Gastroesophageal sphincter (tissue), 4 donors: ENCODE data around the gene SEPTIN10. TPM values are rescaled to one million over a fixed set of nuclear protein-coding genes. Genes with fewer than 3 reads are reported as not detected.

ENCODE experiments used
- ATAC-seq: fragments of 150-250 bp; one replicate; pipeline ENCODE4 v1.9.1; 2016; ENCODE audit warnings: mild to moderate bottlenecking, moderate library complexity
- H3K27ac ChIP-seq, 4 donors: fragments of 200-600 bp; sonication (generic) in 3 of 4; 1 replicate in 3 of 4; 2 replicates in 1 of 4; pipeline ENCODE4 v1.5.1; 2016 to 2019
- H3K27me3 ChIP-seq: fragments of 200-600 bp; sonication (generic); one replicate; pipeline ENCODE4 v1.5.1; 2019
- H3K36me3 ChIP-seq, 2 donors: fragments of 200-600 bp; sonication (generic); one replicate each; pipeline ENCODE4 v1.5.1; 2019; ENCODE audit warnings: control low read depth in 1 of 2
- H3K4me1 ChIP-seq, 3 donors: fragments of 200-600 bp; sonication (generic); 1 replicate in 2 of 3; 2 replicates in 1 of 3; pipeline ENCODE4 v1.5.1; 2016 to 2019; ENCODE audit warnings: control low read depth in 2 of 3
- H3K4me3 ChIP-seq, 2 donors: fragments of 200-600 bp; sonication (generic); one replicate each; pipeline ENCODE4 v1.5.1; 2019; ENCODE audit warnings: mild to moderate bottlenecking in 1 of 2, moderate library complexity in 1 of 2
- H3K9me3 ChIP-seq, 3 donors: fragments of 200-600 bp; sonication (generic); one replicate each; pipeline ENCODE4 v1.5.1; 2017 to 2019; ENCODE audit warnings: control low read depth in 2 of 3
- CTCF ChIP-seq, 4 experiments: fragments of 200-600 bp in 2 of 4; fragments of 450-650 bp in 2 of 4; sonication (generic) in 1 of 4; IDR thresholded peaks; one replicate each; pipeline ENCODE4 v1.5.1; 2017 to 2019; ENCODE audit warnings: antibody characterized with exemption in 4 of 4, mild to moderate bottlenecking in 2 of 4, moderate library complexity in 2 of 4
- EP300 ChIP-seq: sonication (generic); formaldehyde crosslinking; IDR thresholded peaks from one replicate; pipeline ENCODE4 v1.6.1; 2017; ENCODE audit warnings: antibody characterized with exemption, mild to moderate bottlenecking
- POLR2A ChIP-seq, 2 donors: fragments of 450-650 bp; IDR thresholded peaks; one replicate each; pipeline ENCODE4 v1.6.1; 2017; ENCODE audit warnings: antibody characterized with exemption in 2 of 2, mild to moderate bottlenecking in 2 of 2, moderate library complexity in 1 of 2
- POLR2AphosphoS5 ChIP-seq: sonication (generic); formaldehyde crosslinking; IDR thresholded peaks from one replicate; pipeline ENCODE4 v1.6.1; 2017; ENCODE audit warnings: antibody characterized with exemption
- WGBS, 2 donors: methylation state at CpG; one replicate each; pipeline ENCODE4 v1.1.5; 2018; ENCODE audit warnings: low coverage in 1 of 2; 5-methylcytosine and 5-hydroxymethylcytosine counted together
- total RNA-seq, 4 donors: library from RNA; depleted of rRNA; stranded (reverse); fragments of >200 nt; gene quantifications; one replicate each; pipeline ENCODE4 v1.1.0, GENCODE V29; 2016

The SEPTIN10 gene
- total RNA-seq, 4 donors from 2014 or later, result 109 to 157 (median 137) TPM

GRCh38 chr2:109547280-109547679 lies 66.5 kb downstream of the SEPTIN10 start:
- H3K36me3 ChIP-seq, result peaks cover 0 to 25% of the 10 kb centered on the region in 2 donors
- no peaks in the 10 kb centered on the region for H3K27me3 ChIP-seq
- 73 to 94% methylated on average over 2 of the region's 2 CpGs for WGBS, 2 donors
- no peaks in the 10 kb centered on the region for H3K9me3 ChIP-seq
- ATAC-seq, result no peak
- TF ChIP-seq CTCF (IDR thresholded peaks at IDR 0.05), result no peak
- no peak for TF ChIP-seq POLR2A (IDR thresholded peaks at IDR 0.05)
- no peak for TF ChIP-seq EP300
- no peak for TF ChIP-seq POLR2AphosphoS5
- peaks cover 0 to 16% (median 4%) of the 10 kb centered on the region in 3 donors for H3K4me1 ChIP-seq
- no peak overlapping the region for H3K4me3 ChIP-seq
- no peak overlapping the region for H3K27ac ChIP-seq

GRCh38 chr2:109545828-109546713 lies 67.7 kb downstream of the SEPTIN10 start:
- Histone ChIP-seq H3K36me3 (peaks cover 0 to 16% of the 10 kb centered on the region in 2 donors), H3K9me3 (no peaks in the 10 kb centered on the region), H3K27ac (peak overlapping the region in 1 of 4 donors; percentile 43), H3K4me1 (peaks cover 0 to 16% (median 4%) of the 10 kb centered on the region in 3 donors), H3K4me3 (no peak overlapping the region), H3K27me3 (no peaks in the 10 kb centered on the region)
- 22 to 33% methylated on average over 10 of the region's 10 CpGs for WGBS, 2 donors
- peak; percentile 88 for ATAC-seq
- TF ChIP-seq POLR2AphosphoS5 (no peak), CTCF (IDR thresholded peaks at IDR 0.05) (peak; percentile 78 to 94 (median 92))

- peak overlapping the region in 2 of 4 donors; percentile 26 to 27 for H3K27ac ChIP-seq
- ATAC-seq, result no peak
- 50 to 83% methylated on average over 1 to 6 of the region's 6 CpGs for WGBS, 2 donors
These were observed 71.4 kb downstream of the SEPTIN10 start for GRCh38 chr2:109542384-109542783.

GRCh38 chr2:109538546-109538945 lies 75.2 kb downstream of the SEPTIN10 start:
- Histone ChIP-seq H3K4me3 (no peak overlapping the region), H3K27me3 (no peaks in the 10 kb centered on the region), H3K4me1 (no peaks in the 10 kb centered on the region), H3K9me3 (no peaks in the 10 kb centered on the region), H3K36me3 (peaks cover 0 to 2% of the 10 kb centered on the region in 2 donors), H3K27ac (no peak overlapping the region)
- WGBS, 2 donors, result 47 to 85% methylated on average over 4 to 6 of the region's 8 CpGs
- TF ChIP-seq CTCF (IDR thresholded peaks at IDR 0.05), result no peak
- no peak for TF ChIP-seq POLR2AphosphoS5
- TF ChIP-seq EP300, result no peak
- no peak for TF ChIP-seq POLR2A (IDR thresholded peaks at IDR 0.05)
- no peak for ATAC-seq

More at GRCh38 chr2:109542384-109542783, 71.4 kb downstream of the SEPTIN10 start:
- Histone ChIP-seq H3K9me3 (no peaks in the 10 kb centered on the region), H3K27me3 (no peaks in the 10 kb centered on the region), H3K36me3 (peaks cover 0 to 16% of the 10 kb centered on the region in 2 donors), H3K4me1 (peaks cover 0 to 16% (median 4%) of the 10 kb centered on the region in 3 donors), H3K4me3 (no peak overlapping the region)
- TF ChIP-seq POLR2A (IDR thresholded peaks at IDR 0.05) (no peak), POLR2AphosphoS5 (no peak), EP300 (no peak), CTCF (IDR thresholded peaks at IDR 0.05) (no peak)
